Uterus (tissue), 4 donors: ENCODE data around the gene ZNF865. TPM values are rescaled to one million over a fixed set of nuclear protein-coding genes. Genes with fewer than 3 reads are reported as not detected.

ENCODE experiments used
- DNase-seq, 2 donors: peaks; one replicate each; pipeline ENCODE4 v3.0.0-alpha.2; 2019 to 2020
- H3K27ac ChIP-seq, 2 donors: fragments of 200-600 bp; sonication (generic); 1 replicate in 1 of 2; 2 replicates in 1 of 2; pipeline ENCODE4 v1.5.1; 2016 to 2018
- H3K27me3 ChIP-seq, 2 donors: fragments of 200-600 bp; sonication (generic); one replicate each; pipeline ENCODE4 v1.5.1; 2018 to 2019; ENCODE audit warnings: control low read depth in 1 of 2
- H3K36me3 ChIP-seq, 2 donors: fragments of 200-600 bp; sonication (generic); one replicate each; pipeline ENCODE4 v1.5.1; 2019; ENCODE audit warnings: control low read depth in 1 of 2
- H3K4me1 ChIP-seq, 2 donors: fragments of 200-600 bp; sonication (generic); one replicate each; pipeline ENCODE4 v1.5.1; 2018 to 2019; ENCODE audit warnings: control low read depth in 1 of 2
- H3K4me3 ChIP-seq, 2 donors: fragments of 200-600 bp; sonication (generic); 1 replicate in 1 of 2; 2 replicates in 1 of 2; pipeline ENCODE4 v1.5.1; 2018 to 2019; ENCODE audit warnings: mild to moderate bottlenecking in 1 of 2
- H3K9me3 ChIP-seq, 2 donors: fragments of 200-600 bp; sonication (generic); one replicate each; pipeline ENCODE4 v1.5.1; 2019; ENCODE audit warnings: control low read depth in 1 of 2
- POLR2A ChIP-seq, 2 donors: fragments of 450-650 bp; IDR thresholded peaks; one replicate each; pipeline ENCODE4 v1.6.1; 2016; ENCODE audit warnings: antibody characterized with exemption in 2 of 2, mild to moderate bottlenecking in 1 of 2, moderate library complexity in 1 of 2
- intact Hi-C: fragments of 100-400 bp; cut with DNase I; formaldehyde crosslinking; loops from one replicate; pipeline ENCODE4 v1.15.1; 2023; ENCODE audit warnings: low total_unique reads
- total RNA-seq, 4 donors: library from RNA; depleted of rRNA in 3 of 4; stranded (reverse); fragments of >200 nt in 3 of 4; gene quantifications; one replicate each; pipeline versions ENCODE4 v1.1.0 to v1.2.4, GENCODE V29; 2014 to 2023
- TF ChIP-seq, protein P1 (sequence below), 4 experiments: fragments of 200-600 bp in 2 of 4; fragments of 450-650 bp in 2 of 4; sonication (generic) in 2 of 4; IDR thresholded peaks; one replicate each; pipeline ENCODE4 v1.5.1; 2016 to 2019; ENCODE audit warnings: antibody characterized with exemption in 4 of 4, mild to moderate bottlenecking in 2 of 4, moderate library complexity in 1 of 4
- donor health status: DM: yes; HTN: yes; CAD: no.

Gene ZNF865
- total RNA-seq, 4 donors from 2014 or later = 2.0 to 24.2 (median 3.2) TPM; not detected in 1

DNA sequence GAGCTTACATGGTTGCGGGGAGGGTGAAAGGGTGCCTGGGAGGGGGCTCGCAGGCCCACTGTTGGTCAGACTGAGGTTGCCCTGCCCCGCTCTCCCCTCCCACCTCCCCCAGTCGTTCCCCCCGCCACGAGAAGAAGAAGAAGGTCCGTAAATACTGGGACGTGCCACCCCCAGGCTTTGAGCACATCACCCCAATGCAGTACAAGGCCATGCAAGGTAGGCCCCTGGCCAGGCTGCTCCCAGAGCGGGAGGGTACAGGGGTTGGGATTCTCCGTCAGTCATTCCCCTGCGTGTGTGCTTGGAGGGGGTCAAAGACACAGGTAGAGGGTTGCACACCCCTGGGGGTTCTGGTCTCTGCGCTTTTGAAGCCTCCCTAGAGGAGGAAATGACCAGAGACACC is 55.0 kb downstream of the ZNF865 start:
- Histone ChIP-seq H3K9me3 (no peaks in the 10 kb centered on the region), H3K4me3 (no peak overlapping the region), H3K36me3 (no peaks in the 10 kb centered on the region), H3K27me3 (no peaks in the 10 kb centered on the region), H3K27ac (no peak overlapping the region), H3K4me1 (peaks cover 15 to 42% of the 10 kb centered on the region in 2 donors)
- TF ChIP-seq, protein P1, sequence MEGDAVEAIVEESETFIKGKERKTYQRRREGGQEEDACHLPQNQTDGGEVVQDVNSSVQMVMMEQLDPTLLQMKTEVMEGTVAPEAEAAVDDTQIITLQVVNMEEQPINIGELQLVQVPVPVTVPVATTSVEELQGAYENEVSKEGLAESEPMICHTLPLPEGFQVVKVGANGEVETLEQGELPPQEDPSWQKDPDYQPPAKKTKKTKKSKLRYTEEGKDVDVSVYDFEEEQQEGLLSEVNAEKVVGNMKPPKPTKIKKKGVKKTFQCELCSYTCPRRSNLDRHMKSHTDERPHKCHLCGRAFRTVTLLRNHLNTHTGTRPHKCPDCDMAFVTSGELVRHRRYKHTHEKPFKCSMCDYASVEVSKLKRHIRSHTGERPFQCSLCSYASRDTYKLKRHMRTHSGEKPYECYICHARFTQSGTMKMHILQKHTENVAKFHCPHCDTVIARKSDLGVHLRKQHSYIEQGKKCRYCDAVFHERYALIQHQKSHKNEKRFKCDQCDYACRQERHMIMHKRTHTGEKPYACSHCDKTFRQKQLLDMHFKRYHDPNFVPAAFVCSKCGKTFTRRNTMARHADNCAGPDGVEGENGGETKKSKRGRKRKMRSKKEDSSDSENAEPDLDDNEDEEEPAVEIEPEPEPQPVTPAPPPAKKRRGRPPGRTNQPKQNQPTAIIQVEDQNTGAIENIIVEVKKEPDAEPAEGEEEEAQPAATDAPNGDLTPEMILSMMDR (IDR thresholded peaks at IDR 0.05) = no peak
- no peak for TF ChIP-seq POLR2A (IDR thresholded peaks at IDR 0.05)
- DNase-seq = no peak
- intact Hi-C loops = no loop called here

DNA sequence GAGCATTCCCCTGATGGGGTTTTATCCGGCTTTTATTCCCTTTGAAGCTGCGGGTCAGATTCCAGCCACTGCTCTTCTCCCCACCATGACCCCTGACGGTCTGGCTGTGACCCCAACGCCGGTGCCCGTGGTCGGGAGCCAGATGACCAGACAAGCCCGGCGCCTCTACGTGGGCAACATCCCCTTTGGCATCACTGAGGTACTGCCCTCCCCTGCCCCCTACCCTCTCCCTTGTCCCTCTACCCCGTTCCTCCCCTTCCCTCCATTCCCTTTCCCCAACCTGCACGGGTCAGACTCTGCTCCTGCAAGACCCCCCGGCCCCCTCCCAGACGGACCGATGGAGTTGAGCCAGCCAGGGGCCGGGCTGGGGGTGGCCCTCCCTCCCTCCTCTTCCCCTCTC is 55.5 kb downstream of the ZNF865 start:
- H3K4me3 ChIP-seq = no peak overlapping the region
- H3K9me3 ChIP-seq = no peaks in the 10 kb centered on the region
- no peak overlapping the region for H3K27ac ChIP-seq
- no peak for TF ChIP-seq POLR2A (IDR thresholded peaks at IDR 0.05)
- TF ChIP-seq, protein P1 (IDR thresholded peaks at IDR 0.05) = no peak
- no peaks in the 10 kb centered on the region for H3K27me3 ChIP-seq
- intact Hi-C loops = no loop called here
- H3K36me3 ChIP-seq = no peaks in the 10 kb centered on the region
- no peak for DNase-seq
- peaks cover 13 to 41% of the 10 kb centered on the region in 2 donors for H3K4me1 ChIP-seq

DNA sequence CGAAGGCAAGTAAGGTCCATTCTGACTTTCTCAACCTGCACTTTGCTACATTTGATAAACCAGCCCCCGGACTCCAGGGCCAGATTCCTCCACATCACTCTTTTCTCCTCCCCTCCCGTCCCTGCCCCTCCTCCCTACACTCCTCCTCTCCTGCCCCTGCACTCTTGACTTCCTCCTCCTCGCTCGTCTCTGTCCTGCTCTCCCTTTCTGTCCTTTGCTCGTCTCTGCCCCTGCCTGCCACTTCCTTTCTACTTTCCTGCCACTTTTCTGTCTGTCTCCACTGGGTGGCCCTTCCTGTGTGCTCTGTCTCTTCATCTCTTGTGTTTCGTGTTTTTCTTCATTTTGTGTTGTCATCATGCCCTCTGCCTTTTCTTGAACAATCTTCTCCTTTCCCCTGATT is 56.4 kb downstream of the ZNF865 start:
- DNase-seq = no peak
- intact Hi-C loops = no loop called here
- TF ChIP-seq POLR2A (IDR thresholded peaks at IDR 0.05) = no peak
- TF ChIP-seq, protein P1 (IDR thresholded peaks at IDR 0.05) = no peak
- H3K27me3 ChIP-seq = no peaks in the 10 kb centered on the region
- no peaks in the 10 kb centered on the region for H3K36me3 ChIP-seq
- no peaks in the 10 kb centered on the region for H3K9me3 ChIP-seq
- H3K4me3 ChIP-seq = no peak overlapping the region
- H3K4me1 ChIP-seq = peaks cover 8 to 32% of the 10 kb centered on the region in 2 donors
- H3K27ac ChIP-seq = no peak overlapping the region

DNA sequence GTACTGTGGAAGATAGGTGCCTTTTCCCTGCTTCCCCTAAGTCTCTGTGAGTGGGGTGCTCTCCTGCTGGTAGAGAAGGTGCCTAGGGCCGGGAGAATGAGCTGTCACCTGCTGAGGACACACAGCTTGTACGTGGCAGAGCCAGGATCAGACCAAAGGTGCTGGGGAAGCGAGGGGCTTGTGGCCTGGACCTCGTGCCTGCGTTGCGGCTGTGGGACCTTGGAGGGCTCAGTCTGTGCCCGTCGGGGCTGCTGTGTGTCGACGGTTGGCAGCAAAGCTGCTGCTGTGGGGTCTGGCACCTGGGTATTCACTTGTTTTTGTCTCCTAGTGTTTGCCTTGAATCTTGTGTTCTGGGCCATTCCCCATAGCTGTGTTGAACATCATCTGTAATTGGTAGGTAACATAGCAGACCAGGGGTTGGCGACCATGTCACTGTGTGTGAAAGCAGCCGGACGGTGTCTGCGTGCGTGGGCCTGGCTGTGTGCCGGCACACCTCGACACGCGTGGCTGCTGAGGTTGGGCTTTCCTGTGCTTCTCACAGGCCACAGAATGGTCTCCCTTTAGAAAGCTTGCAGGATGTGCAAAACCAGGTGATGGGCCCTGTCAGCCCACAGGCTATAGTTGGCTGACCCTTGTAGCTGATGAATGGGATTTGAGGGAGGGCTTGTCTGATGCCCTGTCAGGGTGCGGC is 58.5 kb downstream of the ZNF865 start:
- no peak for DNase-seq
- Histone ChIP-seq H3K36me3 (no peaks in the 10 kb centered on the region), H3K27ac (no peak overlapping the region), H3K9me3 (no peaks in the 10 kb centered on the region), H3K27me3 (no peaks in the 10 kb centered on the region), H3K4me3 (no peak overlapping the region), H3K4me1 (peaks cover 0 to 12% of the 10 kb centered on the region in 2 donors)
- TF ChIP-seq POLR2A (IDR thresholded peaks at IDR 0.05) = no peak
- TF ChIP-seq, protein P1 (IDR thresholded peaks at IDR 0.05) = no peak
- intact Hi-C loops = no loop called here

DNA sequence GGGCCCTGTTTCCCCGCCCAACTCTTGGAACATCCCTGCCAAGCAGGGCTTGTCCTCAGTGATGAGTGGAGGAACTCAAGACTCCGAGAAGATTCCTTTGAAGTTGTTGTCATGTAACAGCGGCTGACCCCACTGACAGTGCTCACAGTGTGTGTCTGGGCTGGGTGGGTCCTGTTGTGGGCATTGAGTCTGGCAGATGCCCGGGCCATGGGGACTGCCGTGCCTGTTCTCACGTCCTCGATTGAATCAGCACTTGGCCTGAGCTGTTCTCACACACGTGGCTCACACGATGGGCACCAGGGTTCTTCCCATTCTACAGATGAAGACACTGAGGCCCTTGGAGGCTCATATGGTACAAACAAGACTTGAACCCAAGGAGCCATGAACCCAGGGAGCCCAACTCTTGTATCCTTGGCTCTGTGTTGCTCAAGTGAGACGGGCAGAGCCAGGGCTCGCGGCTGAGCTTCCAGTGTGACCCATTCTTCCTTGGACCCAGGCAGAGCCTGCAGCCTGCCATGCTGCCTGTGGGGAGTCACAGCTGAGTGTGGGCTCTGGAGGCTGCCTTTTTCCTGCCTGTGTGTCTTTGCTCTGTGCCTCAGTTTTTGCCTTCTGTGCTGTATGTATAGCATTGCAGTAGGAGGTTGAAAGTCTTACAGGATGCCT is 61.0 kb downstream of the ZNF865 start:
- Histone ChIP-seq H3K36me3 (no peaks in the 10 kb centered on the region), H3K4me3 (no peak overlapping the region), H3K4me1 (no peaks in the 10 kb centered on the region), H3K27ac (no peak overlapping the region), H3K9me3 (no peaks in the 10 kb centered on the region), H3K27me3 (no peaks in the 10 kb centered on the region)
- TF ChIP-seq POLR2A (IDR thresholded peaks at IDR 0.05) = no peak
- TF ChIP-seq, protein P1 (IDR thresholded peaks at IDR 0.05) = no peak
- intact Hi-C loops = no loop called here
- DNase-seq = no peak
